Mesothelial cell of epicardium (in vitro differentiated cells): ENCODE data around the gene COL5A3. TPM values are rescaled to one million over a fixed set of nuclear protein-coding genes. Genes with fewer than 3 reads are reported as not detected.
"Not testable (repeated sequence)": the region's sequence is repeated elsewhere in the genome, so short reads cannot be mapped to it uniquely, and the experiment has no call there.

Experiments used
- DNase-seq, 2 experiments: peaks; one replicate each; pipeline ENCODE4 v3.0.0; 2021; ENCODE audit warnings: low spot score in 2 of 2; ENCODE audit not compliant: unreplicated experiment in 2 of 2
- H3K27ac Mint-ChIP-seq: 2 replicates; pipeline ENCODE4 v1.8.0; 2021; ENCODE audit warnings: mixed read lengths
- H3K27me3 Mint-ChIP-seq: 2 replicates; pipeline ENCODE4 v1.8.0; 2021; ENCODE audit warnings: low read depth, mixed read lengths
- H3K36me3 Mint-ChIP-seq: 2 replicates; pipeline ENCODE4 v1.8.0; 2021; ENCODE audit warnings: mixed read lengths
- H3K4me1 Mint-ChIP-seq: 2 replicates; pipeline ENCODE4 v1.8.0; 2021; ENCODE audit warnings: mixed read lengths
- H3K4me3 Mint-ChIP-seq: 2 replicates; pipeline ENCODE4 v1.8.0; 2021; ENCODE audit warnings: mild to moderate bottlenecking, moderate library complexity, mixed read lengths
- H3K9me3 Mint-ChIP-seq: 2 replicates; pipeline ENCODE4 v1.8.0; 2021; ENCODE audit warnings: mixed read lengths
- total RNA-seq: library from RNA; stranded (reverse); gene quantifications from 3 replicates; pipeline ENCODE4 v1.2.1, GENCODE V29; 2021
- TF ChIP-seq, protein P1 (sequence below): fragments of 200-600 bp; sonication (generic); IDR thresholded peaks from one replicate; pipeline ENCODE4 v1.5.0; 2021; ENCODE audit warnings: antibody characterized with exemption; ENCODE audit not compliant: unreplicated experiment

Gene COL5A3
- total RNA-seq, 1 donor from 2014 or later = 4.0 TPM

DNA sequence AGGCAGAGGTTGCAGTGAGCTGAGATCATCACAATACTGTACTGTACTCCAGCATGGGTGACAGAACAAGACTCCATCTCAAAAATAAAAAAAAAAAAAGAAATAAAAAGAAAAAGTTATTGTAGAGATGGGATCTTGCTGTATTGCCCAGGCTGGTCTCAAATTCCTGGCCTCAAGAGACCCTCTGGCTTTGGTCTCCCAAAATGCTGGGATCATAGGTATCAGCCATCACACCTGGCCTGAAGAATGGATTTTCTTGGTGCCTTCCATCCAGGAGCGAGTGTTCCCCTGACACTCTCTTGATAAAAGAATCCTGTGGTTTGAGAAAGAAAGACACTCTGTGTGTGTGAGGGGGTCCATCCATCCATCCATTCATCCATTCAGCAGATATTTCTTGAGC lies 78.7 kb downstream of the COL5A3 start:
- TF ChIP-seq, protein P1, sequence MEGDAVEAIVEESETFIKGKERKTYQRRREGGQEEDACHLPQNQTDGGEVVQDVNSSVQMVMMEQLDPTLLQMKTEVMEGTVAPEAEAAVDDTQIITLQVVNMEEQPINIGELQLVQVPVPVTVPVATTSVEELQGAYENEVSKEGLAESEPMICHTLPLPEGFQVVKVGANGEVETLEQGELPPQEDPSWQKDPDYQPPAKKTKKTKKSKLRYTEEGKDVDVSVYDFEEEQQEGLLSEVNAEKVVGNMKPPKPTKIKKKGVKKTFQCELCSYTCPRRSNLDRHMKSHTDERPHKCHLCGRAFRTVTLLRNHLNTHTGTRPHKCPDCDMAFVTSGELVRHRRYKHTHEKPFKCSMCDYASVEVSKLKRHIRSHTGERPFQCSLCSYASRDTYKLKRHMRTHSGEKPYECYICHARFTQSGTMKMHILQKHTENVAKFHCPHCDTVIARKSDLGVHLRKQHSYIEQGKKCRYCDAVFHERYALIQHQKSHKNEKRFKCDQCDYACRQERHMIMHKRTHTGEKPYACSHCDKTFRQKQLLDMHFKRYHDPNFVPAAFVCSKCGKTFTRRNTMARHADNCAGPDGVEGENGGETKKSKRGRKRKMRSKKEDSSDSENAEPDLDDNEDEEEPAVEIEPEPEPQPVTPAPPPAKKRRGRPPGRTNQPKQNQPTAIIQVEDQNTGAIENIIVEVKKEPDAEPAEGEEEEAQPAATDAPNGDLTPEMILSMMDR = no peak
- Mint-ChIP-seq H3K27me3 (peaks cover under 1% of the 10 kb centered on the region), H3K9me3 (no peaks in the 10 kb centered on the region)

DNA sequence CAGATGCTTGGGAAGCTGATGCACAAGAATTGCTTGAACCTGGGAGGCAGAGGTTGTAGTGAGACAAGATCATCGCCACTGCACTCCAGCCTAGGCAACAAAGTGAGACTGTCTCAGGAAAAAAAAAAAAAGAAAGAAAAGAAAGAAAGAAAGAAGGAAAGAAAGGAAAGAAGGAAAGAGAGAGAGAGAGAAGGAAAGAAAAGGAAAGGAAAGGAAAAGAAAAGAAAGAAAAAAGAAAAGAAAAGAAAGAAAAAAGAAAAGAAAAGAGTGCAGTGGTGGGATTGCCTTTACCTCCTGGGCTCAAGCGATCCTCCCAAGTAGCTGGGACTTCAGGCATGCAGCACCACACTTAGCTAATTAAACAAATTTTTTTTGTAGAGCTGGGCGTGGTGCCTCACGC lies 86.9 kb downstream of the COL5A3 start:
- DNase-seq = no peak
- Mint-ChIP-seq H3K36me3 (peaks cover 29% of the 10 kb centered on the region), H3K27me3 (no peaks in the 10 kb centered on the region), H3K27ac (no peak overlapping the region), H3K9me3 (peaks cover 4% of the 10 kb centered on the region), H3K4me3 (no peak overlapping the region), H3K4me1 (no peaks in the 10 kb centered on the region)
- TF ChIP-seq, protein P1 = no peak

More for the DNA sequence above, 78.7 kb downstream of the COL5A3 start:
- H3K36me3 Mint-ChIP-seq = peaks cover 11% of the 10 kb centered on the region
- peaks cover 25% of the 10 kb centered on the region for H3K4me1 Mint-ChIP-seq
- H3K27ac Mint-ChIP-seq = no peak overlapping the region
- DNase-seq = no peak
- H3K4me3 Mint-ChIP-seq = no peak overlapping the region

DNA sequence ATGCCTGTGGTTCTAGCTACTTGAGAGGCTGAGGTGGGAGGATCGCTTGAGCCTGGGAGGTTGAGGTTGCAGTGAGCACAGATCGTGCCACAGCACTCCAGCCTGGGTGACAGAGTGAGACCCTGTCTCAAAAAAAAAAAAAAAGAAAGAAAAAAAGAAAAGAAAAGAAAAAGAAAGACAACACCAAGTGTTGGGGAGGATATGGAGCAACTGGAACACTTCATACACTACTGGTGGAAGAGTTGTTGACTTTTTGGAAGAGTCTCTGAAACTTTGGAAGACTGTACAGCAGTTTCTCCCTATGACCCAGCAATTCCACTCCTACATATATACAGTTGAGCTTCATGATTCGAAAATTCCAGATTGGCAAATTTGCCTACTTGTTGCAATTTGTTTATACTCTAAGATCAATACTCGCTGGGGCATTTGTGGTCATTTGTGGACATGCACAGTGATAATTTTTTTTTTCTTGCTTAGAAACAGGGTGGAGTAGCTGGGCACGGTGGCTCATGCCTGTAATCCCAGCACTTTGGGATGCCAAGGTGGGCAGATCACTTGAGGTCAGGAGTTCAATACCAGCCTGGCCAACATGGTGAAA lies 87.4 kb downstream of the COL5A3 start:
- not testable (repeated sequence) for H3K27ac Mint-ChIP-seq, H3K4me1 Mint-ChIP-seq, DNase-seq, H3K4me3 Mint-ChIP-seq, H3K9me3 Mint-ChIP-seq, H3K27me3 Mint-ChIP-seq
- peaks cover 29% of the 10 kb centered on the region for H3K36me3 Mint-ChIP-seq

DNA sequence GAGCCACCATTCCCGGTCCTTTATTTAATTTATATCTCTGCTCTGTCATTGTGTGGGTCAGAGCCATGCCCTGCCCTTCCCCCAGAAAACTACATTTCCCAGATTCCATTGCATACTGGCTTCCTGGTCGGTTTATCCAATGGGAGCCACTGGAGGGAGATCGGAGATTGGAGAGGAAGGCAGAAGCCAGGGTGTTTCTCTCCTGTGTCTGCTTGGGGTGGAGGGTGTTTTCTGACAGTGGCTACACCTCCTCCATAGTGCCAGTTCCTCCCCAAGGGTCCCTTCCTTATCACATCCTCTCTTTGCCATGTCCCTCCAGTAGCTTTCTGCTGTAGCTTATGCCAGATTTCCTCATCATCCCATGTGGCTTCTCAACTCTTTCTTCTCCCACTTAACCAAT lies 93.0 kb downstream of the COL5A3 start:
- Mint-ChIP-seq H3K4me1 (peaks cover 11% of the 10 kb centered on the region), H3K4me3 (no peak overlapping the region), H3K36me3 (peaks cover 9% of the 10 kb centered on the region), H3K9me3 (no peaks in the 10 kb centered on the region), H3K27me3 (no peaks in the 10 kb centered on the region), H3K27ac (no peak overlapping the region)
- TF ChIP-seq, protein P1 = no peak
- no peak for DNase-seq

DNA sequence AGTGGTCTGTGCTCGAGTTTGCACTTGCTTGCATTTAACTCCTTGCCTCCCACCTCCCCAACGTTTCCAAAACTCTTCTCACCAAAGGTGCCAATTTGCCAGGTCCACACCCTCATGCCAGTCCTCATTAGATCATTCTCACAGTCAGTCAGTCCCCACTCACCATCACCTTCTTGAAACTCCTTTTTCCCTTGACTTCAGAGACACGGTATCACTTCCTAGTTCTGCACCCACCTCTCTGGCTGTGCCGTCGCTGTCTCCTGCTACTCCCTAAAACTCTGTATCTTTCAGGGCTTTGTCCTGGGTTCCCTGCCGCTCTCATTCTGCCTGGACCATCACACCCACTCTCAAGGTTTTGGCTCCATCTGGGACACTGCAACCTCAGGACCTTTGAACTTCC lies 93.6 kb downstream of the COL5A3 start:
- peaks cover 5% of the 10 kb centered on the region for H3K36me3 Mint-ChIP-seq
- TF ChIP-seq, protein P1 = no peak
- H3K9me3 Mint-ChIP-seq = no peaks in the 10 kb centered on the region
- no peak for DNase-seq
- no peak overlapping the region for H3K27ac Mint-ChIP-seq
- no peaks in the 10 kb centered on the region for H3K27me3 Mint-ChIP-seq
- H3K4me3 Mint-ChIP-seq = no peak overlapping the region
- peaks cover 11% of the 10 kb centered on the region for H3K4me1 Mint-ChIP-seq

DNA sequence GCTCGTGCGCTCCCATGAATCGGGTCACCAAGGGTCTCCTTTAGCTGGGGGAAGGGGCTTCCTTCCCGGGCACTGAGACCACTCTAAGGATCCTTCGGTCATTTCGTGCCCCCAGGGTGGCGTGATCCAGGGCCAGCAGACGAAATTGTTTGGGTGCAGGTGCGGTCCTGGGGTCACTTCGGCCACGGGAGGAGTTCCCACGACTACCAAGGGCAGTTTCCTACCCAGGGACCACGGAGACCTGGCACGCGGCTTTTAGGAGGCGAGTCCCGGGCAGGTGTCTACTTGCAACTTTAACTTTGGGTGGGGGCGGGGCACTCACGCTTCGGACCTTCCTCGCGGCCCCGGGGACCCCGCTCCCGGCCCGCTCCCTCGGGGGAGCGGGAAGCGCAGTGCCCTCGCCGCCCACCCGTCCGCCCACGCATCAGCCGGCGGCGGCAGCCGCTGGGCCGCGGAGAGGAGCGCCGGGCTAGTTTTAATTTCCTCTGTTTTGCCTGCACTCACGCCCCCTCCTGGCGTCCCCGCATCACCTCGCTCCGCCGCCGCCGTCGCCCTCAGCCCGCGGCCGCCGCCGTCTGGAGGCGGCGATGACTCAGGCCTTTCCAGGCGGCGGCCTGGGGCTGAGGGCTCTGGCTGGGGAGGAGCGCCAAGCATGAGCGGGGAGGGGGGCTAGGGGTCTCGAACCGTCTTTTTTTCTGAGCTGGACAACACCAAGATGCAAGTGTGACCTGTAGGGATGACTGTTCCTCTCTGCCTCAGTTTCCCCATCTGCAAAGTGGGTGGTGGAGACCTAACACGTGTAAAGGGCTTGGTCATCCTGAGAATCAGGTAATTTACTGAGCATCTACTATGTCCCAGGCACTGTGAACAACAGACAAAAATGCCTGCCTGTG lies 95.7 kb downstream of the COL5A3 start:
- Mint-ChIP-seq H3K27me3 (no peaks in the 10 kb centered on the region), H3K9me3 (no peaks in the 10 kb centered on the region), H3K4me1 (peaks cover 12% of the 10 kb centered on the region), H3K27ac (no peak overlapping the region), H3K4me3 (peak overlapping the region; percentile 66), H3K36me3 (peaks cover 2% of the 10 kb centered on the region)
- DNase-seq = peak; percentile 60 to 80
- TF ChIP-seq, protein P1 = peak; percentile 54
